Prostate gland (tissue), 2 donors: ENCODE results near the gene RCN1. TPM values are rescaled to one million over a fixed set of nuclear protein-coding genes. Genes with fewer than 3 reads are reported as not detected.

ENCODE experiments used
- DNase-seq: peaks from one replicate; pipeline ENCODE4 v3.0.0-alpha.2; 2019; ENCODE audit warnings: low spot score
- H3K27ac ChIP-seq, 2 donors: fragments of 200-600 bp; sonication (generic); 2 replicates each; pipeline ENCODE4 v1.5.1; 2017 to 2019
- H3K27me3 ChIP-seq: fragments of 200-600 bp; sonication (generic); replicated peaks from 2 replicates; pipeline ENCODE4 v1.5.1; 2019; ENCODE audit not compliant: insufficient read depth
- H3K36me3 ChIP-seq, 2 donors: fragments of 200-600 bp; sonication (generic); 1 replicate in 1 of 2; 2 replicates in 1 of 2; pipeline versions ENCODE4 v1.5.1 to v1.8.1; 2017 to 2019
- H3K4me1 ChIP-seq: fragments of 200-600 bp; sonication (generic); replicated peaks from 2 replicates; pipeline ENCODE4 v1.5.1; 2019
- H3K4me3 ChIP-seq, 2 donors: fragments of 200-600 bp; sonication (generic); 2 replicates each; pipeline ENCODE4 v1.5.1; 2017 to 2019
- H3K9me3 ChIP-seq: fragments of 200-600 bp; sonication (generic); 2 replicates; pipeline ENCODE4 v1.5.1; 2017
- CTCF ChIP-seq, 4 experiments: fragments of 200-600 bp in 2 of 4; fragments of 450-650 bp in 2 of 4; sonication (generic) in 2 of 4; IDR thresholded peaks; 1 replicate in 3 of 4; 2 replicates in 1 of 4; pipeline ENCODE4 v1.5.1; 2016 to 2019; ENCODE audit warnings: antibody characterized with exemption in 4 of 4, mild to moderate bottlenecking in 2 of 4, moderate library complexity in 2 of 4
- POLR2A ChIP-seq: fragments of 450-650 bp; IDR thresholded peaks from one replicate; pipeline ENCODE4 v1.6.1; 2016; ENCODE audit warnings: antibody characterized with exemption, mild to moderate bottlenecking
- POLR2AphosphoS5 ChIP-seq: sonication (generic); formaldehyde crosslinking; IDR thresholded peaks from one replicate; pipeline ENCODE4 v1.6.1; 2017; ENCODE audit warnings: antibody characterized with exemption
- WGBS: methylation state at CpG from one replicate; pipeline ENCODE4 v1.1.5; 2018; 5-methylcytosine and 5-hydroxymethylcytosine counted together
- intact Hi-C: fragments of 100-400 bp; cut with DNase I; formaldehyde crosslinking; loops from one replicate; pipeline ENCODE4 v1.14.2; 2022
- total RNA-seq, 2 donors: library from RNA; depleted of rRNA; stranded (reverse); fragments of >200 nt; gene quantifications; one replicate each; pipeline ENCODE4 v1.1.0, GENCODE V29; 2016

Gene RCN1
- total RNA-seq, 2 donors from 2014 or later = 63.6 to 105 TPM

DNA sequence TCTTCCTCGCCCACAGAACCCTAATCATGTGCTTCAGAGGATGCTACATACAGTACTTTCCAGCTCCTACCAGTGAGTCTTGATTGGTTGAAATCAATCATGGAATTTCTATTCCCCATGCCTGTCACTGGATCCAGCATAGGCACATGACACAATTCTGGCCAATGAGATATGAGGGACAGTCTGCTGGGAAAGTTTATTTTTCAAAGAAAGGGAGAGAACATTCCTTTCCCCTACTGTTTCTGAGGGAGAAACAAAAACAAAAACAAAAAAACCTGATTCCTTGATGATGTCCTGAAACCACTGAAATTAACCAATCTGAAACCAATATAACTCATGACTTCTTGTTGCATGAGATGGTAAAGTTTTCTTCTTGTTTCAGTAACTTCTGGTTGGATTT, 3.3 kb upstream of the RCN1 start:
- H3K4me1 ChIP-seq = no peaks in the 10 kb centered on the region
- no peak overlapping the region for H3K4me3 ChIP-seq
- H3K27me3 ChIP-seq = no peaks in the 10 kb centered on the region
- no peak for DNase-seq
- H3K27ac ChIP-seq = no peak overlapping the region
- H3K9me3 ChIP-seq = no peaks in the 10 kb centered on the region
- intact Hi-C loops = no loop called here
- 81% methylated on average over 1 of the region's 1 CpG for WGBS
- no peaks in the 10 kb centered on the region for H3K36me3 ChIP-seq
- no peak for TF ChIP-seq POLR2A
- no peak for TF ChIP-seq POLR2AphosphoS5
- TF ChIP-seq CTCF (IDR thresholded peaks at IDR 0.05) = no peak

- intact Hi-C loops = no loop called here
- DNase-seq = peak; percentile 36
- H3K4me3 ChIP-seq = no peak overlapping the region
Observed at GRCh38 chr11:32088117-32088941, 2.5 kb upstream of the RCN1 start.

GRCh38 chr11:32092581-32093170, 1.8 kb downstream of the RCN1 start:
- Histone ChIP-seq H3K27ac (peak overlapping the region in 1 of 2 donors; percentile 90), H3K27me3 (no peaks in the 10 kb centered on the region), H3K9me3 (no peaks in the 10 kb centered on the region), H3K4me3 (peak overlapping the region in 1 of 2 donors; percentile 74), H3K4me1 (no peaks in the 10 kb centered on the region), H3K36me3 (no peaks in the 10 kb centered on the region)
- WGBS = 89% methylated on average over 4 of the region's 4 CpGs
- TF ChIP-seq POLR2AphosphoS5 (no peak), CTCF (IDR thresholded peaks at IDR 0.05) (no peak), POLR2A (no peak)
- no peak for DNase-seq
- intact Hi-C loops = no loop called here

More at GRCh38 chr11:32088117-32088941, 2.5 kb upstream of the RCN1 start:
- H3K27me3 ChIP-seq = no peaks in the 10 kb centered on the region
- 21% methylated on average over 4 of the region's 4 CpGs for WGBS
- no peaks in the 10 kb centered on the region for H3K4me1 ChIP-seq
- no peak overlapping the region for H3K27ac ChIP-seq
- H3K9me3 ChIP-seq = no peaks in the 10 kb centered on the region
- TF ChIP-seq CTCF (IDR thresholded peaks at IDR 0.05) = no peak
- H3K36me3 ChIP-seq = no peaks in the 10 kb centered on the region

DNA sequence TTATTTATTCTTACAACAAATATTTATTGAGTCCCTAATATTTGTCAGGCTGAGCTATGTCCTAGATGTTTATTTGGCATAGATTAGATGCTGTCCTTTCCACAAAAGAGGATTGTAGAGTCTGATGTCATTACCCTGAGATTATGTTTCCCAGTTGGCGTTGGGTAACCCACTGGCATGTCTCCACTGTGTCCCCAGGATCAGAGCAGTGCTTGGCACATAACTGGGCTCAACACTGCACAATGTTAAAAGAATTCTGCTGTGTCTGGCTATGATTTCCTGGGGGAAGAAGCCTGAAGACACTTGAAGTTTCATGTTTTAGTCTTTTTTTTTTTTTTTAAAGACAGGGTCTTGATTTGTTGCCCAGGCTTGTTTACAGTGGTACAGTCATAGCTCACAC, 4.0 kb downstream of the RCN1 start:
- WGBS = 41% methylated on average over 1 of the region's 1 CpG

More for the DNA sequence above, 4.0 kb downstream of the RCN1 start:
- Histone ChIP-seq H3K27ac (no peak overlapping the region), H3K4me1 (no peaks in the 10 kb centered on the region), H3K4me3 (no peak overlapping the region), H3K36me3 (no peaks in the 10 kb centered on the region), H3K27me3 (no peaks in the 10 kb centered on the region), H3K9me3 (no peaks in the 10 kb centered on the region)
- no peak for DNase-seq
- TF ChIP-seq POLR2AphosphoS5 = no peak
- TF ChIP-seq POLR2A = no peak
- no peak for TF ChIP-seq CTCF (IDR thresholded peaks at IDR 0.05)
- intact Hi-C loops = no loop called here
